H9 (cell line): ENCODE results near the gene DHRS2. TPM values are rescaled to one million over a fixed set of nuclear protein-coding genes. Genes with fewer than 3 reads are reported as not detected.

ENCODE experiments used
- DNase-seq: peaks from one replicate; pipeline ENCODE4 v3.0.0-alpha.2; 2017
- H2AFZ ChIP-seq: one replicate; pipeline ENCODE4 v1.6.1; 2013; ENCODE audit warnings: mild to moderate bottlenecking, low read length, control low read depth, moderate library complexity
- H2AK5ac ChIP-seq: 2 replicates; pipeline ENCODE4 v1.6.1; 2013; ENCODE audit warnings: low read length, control low read depth, mixed read lengths; ENCODE audit not compliant: insufficient read length
- H2BK120ac ChIP-seq: one replicate; pipeline ENCODE4 v1.6.1; 2013; ENCODE audit warnings: low read depth, mild to moderate bottlenecking, low read length, control low read depth, inconsistent platforms; ENCODE audit not compliant: poor library complexity, severe bottlenecking
- H2BK12ac ChIP-seq: 2 replicates; pipeline ENCODE4 v1.6.1; 2013; ENCODE audit warnings: low read length, control low read depth, mixed read lengths, low read depth; ENCODE audit not compliant: insufficient read length
- H2BK15ac ChIP-seq: 2 replicates; pipeline ENCODE4 v1.6.1; 2013; ENCODE audit warnings: low read depth, low read length, control low read depth
- H2BK20ac ChIP-seq: one replicate; pipeline ENCODE4 v1.6.1; 2013; ENCODE audit warnings: low read depth, mild to moderate bottlenecking, low read length, control low read depth, inconsistent platforms; ENCODE audit not compliant: poor library complexity, severe bottlenecking
- H2BK5ac ChIP-seq: 2 replicates; pipeline ENCODE4 v1.6.1; 2013; ENCODE audit warnings: low read length, control low read depth, mixed read lengths; ENCODE audit not compliant: insufficient read length
- H3K14ac ChIP-seq: 2 replicates; pipeline ENCODE4 v1.6.1; 2013; ENCODE audit warnings: low read length, control low read depth; ENCODE audit not compliant: insufficient read depth
- H3K18ac ChIP-seq: 2 replicates; pipeline ENCODE4 v1.6.1; 2013; ENCODE audit warnings: low read depth, mild to moderate bottlenecking, mixed read lengths, low read length, control low read depth; ENCODE audit not compliant: insufficient read length
- H3K23ac ChIP-seq: 2 replicates; pipeline ENCODE4 v1.6.1; 2013; ENCODE audit warnings: low read length, control low read depth, mixed read lengths, low read depth; ENCODE audit not compliant: insufficient read length
- H3K23me2 ChIP-seq: 2 replicates; pipeline ENCODE4 v1.6.1; 2013; ENCODE audit warnings: low read depth, mild to moderate bottlenecking, mixed read lengths, low read length, control low read depth; ENCODE audit not compliant: insufficient read length, poor library complexity, severe bottlenecking
- H3K27ac ChIP-seq: 2 replicates; pipeline ENCODE4 v1.5.1; 2013; ENCODE audit warnings: low read length, control low read depth, mixed read lengths, low read depth; ENCODE audit not compliant: insufficient read length
- H3K27me3 ChIP-seq: 2 replicates; pipeline ENCODE4 v1.6.1; 2013; ENCODE audit warnings: low read length, control low read depth, inconsistent platforms; ENCODE audit not compliant: insufficient read depth
- H3K4ac ChIP-seq: 2 replicates; pipeline ENCODE4 v1.6.1; 2013; ENCODE audit warnings: low read depth, mild to moderate bottlenecking, control low read depth, inconsistent platforms, low read length, moderate library complexity
- H3K4me1 ChIP-seq: 2 replicates; pipeline ENCODE4 v1.6.1; 2013; ENCODE audit warnings: low read length, control low read depth, inconsistent platforms; ENCODE audit not compliant: insufficient read depth
- H3K4me2 ChIP-seq: 2 replicates; pipeline ENCODE4 v1.6.1; 2013; ENCODE audit warnings: low read length, control low read depth, mixed read lengths; ENCODE audit not compliant: insufficient read length, insufficient read depth
- H3K56ac ChIP-seq: 2 replicates; pipeline ENCODE4 v1.6.1; 2013; ENCODE audit warnings: low read depth, mild to moderate bottlenecking, mixed read lengths, low read length, control low read depth; ENCODE audit not compliant: insufficient read length
- H3K79me1 ChIP-seq: 2 replicates; pipeline ENCODE4 v1.6.1; 2013; ENCODE audit warnings: low read depth, mild to moderate bottlenecking, moderate library complexity, low read length, control low read depth, inconsistent platforms; ENCODE audit not compliant: insufficient read depth, poor library complexity, severe bottlenecking
- H3K79me2 ChIP-seq: 2 replicates; pipeline ENCODE4 v1.6.1; 2013; ENCODE audit warnings: low read length, control low read depth, inconsistent platforms; ENCODE audit not compliant: insufficient read depth
- H3K9ac ChIP-seq: 2 replicates; pipeline ENCODE4 v1.6.1; 2013; ENCODE audit warnings: low read length, control low read depth, mixed read lengths; ENCODE audit not compliant: insufficient read length; ENCODE audit errors: extremely low read depth
- H3K9me3 ChIP-seq: one replicate; pipeline ENCODE4 v1.6.1; 2013; ENCODE audit warnings: low read depth, low read length, inconsistent platforms; ENCODE audit not compliant: control insufficient read depth
- H3T11ph ChIP-seq: one replicate; pipeline ENCODE4 v1.6.1; 2013; ENCODE audit warnings: mild to moderate bottlenecking, low read length, control low read depth, inconsistent platforms
- H4K20me1 ChIP-seq: one replicate; pipeline ENCODE4 v1.6.1; 2013; ENCODE audit not compliant: control insufficient read depth, insufficient read length, insufficient read depth
- H4K5ac ChIP-seq: 2 replicates; pipeline ENCODE4 v1.6.1; 2013; ENCODE audit warnings: low read depth, mild to moderate bottlenecking, mixed read lengths, low read length, control low read depth; ENCODE audit not compliant: insufficient read length
- H4K8ac ChIP-seq: replicated peaks from 2 replicates; pipeline ENCODE4 v1.6.1; 2013; ENCODE audit warnings: low read length, control low read depth, mixed read lengths, low read depth; ENCODE audit not compliant: insufficient read length
- H4K91ac ChIP-seq: 2 replicates; pipeline ENCODE4 v1.6.1; 2013; ENCODE audit warnings: low read depth, mild to moderate bottlenecking, moderate library complexity, mixed read lengths, low read length, control low read depth; ENCODE audit not compliant: insufficient read length
- H3K27ac Mint-ChIP-seq, 3 experiments: 2 replicates in 2 of 3; 3 replicates in 1 of 3; pipeline ENCODE4 v1.8.0; 2020 to 2021; ENCODE audit warnings: mixed read lengths in 3 of 3, mild to moderate bottlenecking in 1 of 3, moderate library complexity in 1 of 3
- H3K27me3 Mint-ChIP-seq: 2 replicates; pipeline ENCODE4 v1.8.0; 2021; ENCODE audit warnings: low read depth, mild to moderate bottlenecking, moderate library complexity, mixed read lengths
- H3K36me3 Mint-ChIP-seq, 3 experiments: 2 replicates in 2 of 3; 3 replicates in 1 of 3; pipeline ENCODE4 v1.8.0; 2020 to 2021; ENCODE audit warnings: low read depth in 3 of 3, mixed read lengths in 3 of 3; ENCODE audit not compliant: insufficient read depth in 1 of 3
- H3K4me1 Mint-ChIP-seq, 2 experiments: 2 replicates each; pipeline ENCODE4 v1.8.0; 2020; ENCODE audit warnings: mixed read lengths in 2 of 2
- H3K4me3 Mint-ChIP-seq, 2 experiments: 2 replicates in 1 of 2; 3 replicates in 1 of 2; pipeline ENCODE4 v1.8.0; 2020 to 2021; ENCODE audit warnings: mild to moderate bottlenecking in 2 of 2, mixed read lengths in 2 of 2, moderate library complexity in 1 of 2
- H3K9me3 Mint-ChIP-seq, 2 experiments: 2 replicates in 1 of 2; 3 replicates in 1 of 2; pipeline ENCODE4 v1.8.0; 2020; ENCODE audit warnings: mild to moderate bottlenecking in 2 of 2, mixed read lengths in 2 of 2, moderate library complexity in 1 of 2
- CTCF ChIP-seq: fragments of 200-600 bp; sonication (generic); conservative IDR thresholded peaks from 3 replicates; pipeline ENCODE4 v1.8.0; 2021; ENCODE audit warnings: antibody characterized with exemption, mild to moderate bottlenecking
- total RNA-seq: library from RNA; stranded (reverse); gene quantifications from 2 replicates; pipeline ENCODE4 v1.2.1, GENCODE V29; 2021

DHRS2 gene
- total RNA-seq, 1 experiment from 2014 or later: 0.66 TPM

GRCh38 chr14:23629832-23630396 is 6.2 kb upstream of the DHRS2 start:
- Histone ChIP-seq H3T11ph (no peak overlapping the region), H2BK15ac (no peak overlapping the region), H4K8ac (no peak overlapping the region), H2BK20ac (no peak overlapping the region), H4K91ac (no peak overlapping the region), H3K4me2 (no peak overlapping the region), H2BK12ac (no peak overlapping the region), H2BK5ac (no peak overlapping the region), H4K5ac (no peak overlapping the region), H3K56ac (no peak overlapping the region), H3K79me1 (no peaks in the 10 kb centered on the region), H3K4ac (no peak overlapping the region), H4K20me1 (no peaks in the 10 kb centered on the region), H2AFZ (no peak overlapping the region), H3K79me2 (no peaks in the 10 kb centered on the region), H3K27me3 (no peaks in the 10 kb centered on the region), H3K27ac (no peak overlapping the region), H3K4me1 (0 out of 2 replicates have a peak, but pooled peaks cover 2% of the 10 kb centered on the region), H3K23me2 (no peaks in the 10 kb centered on the region), H3K9me3 (peaks cover 5% of the 10 kb centered on the region), H2BK120ac (no peak overlapping the region), H3K18ac (no peak overlapping the region), H3K14ac (no peak overlapping the region), H3K23ac (no peak overlapping the region), H3K9ac (no peak overlapping the region), H2AK5ac (no peak overlapping the region)
- no peak for TF ChIP-seq CTCF
- Mint-ChIP-seq H3K9me3 (peaks cover 22 to 24% of the 10 kb centered on the region in 2 experiments), H3K4me3 (no peak overlapping the region), H3K4me1 (peaks cover 11 to 16% of the 10 kb centered on the region in 2 experiments), H3K36me3 (peaks cover 0 to 7% (median 0%) of the 10 kb centered on the region in 3 experiments; a peak in 3 of 7 replicates), H3K27ac (no peak overlapping the region), H3K27me3 (peaks cover 2% of the 10 kb centered on the region; the same call in 1 of the 2 replicates)
- no peak for DNase-seq
